B cell (primary cell): ENCODE data around the gene TENT5C. TPM values are rescaled to one million over a fixed set of nuclear protein-coding genes. Genes with fewer than 3 reads are reported as not detected.

Experiments
- ATAC-seq: fragments of 200-7000 bp; cut with Tn5 transposase; one replicate; pipeline ENCODE4 v1.10.0; 2021; ENCODE audit warnings: low read depth, mild to moderate bottlenecking, moderate number of reproducible peaks, moderate library complexity
- CTCF ChIA-PET: fragments of 350-600 bp; sonication (Branson Sonifier 250); formaldehyde crosslinking; loops from one replicate; lab custom pipeline; 2021; ENCODE audit warnings: antibody characterized with exemption, inconsistent platforms; lab: Charles Lee
- POLR2A ChIA-PET: fragments of 350-600 bp; sonication (Branson Sonifier 250); formaldehyde crosslinking; loops from one replicate; lab custom pipeline; 2021; ENCODE audit warnings: antibody characterized with exemption; lab: Charles Lee
- DNase-seq: peaks from one replicate; pipeline ENCODE4 v3.0.0; 2013
- H2AFZ ChIP-seq: 2 replicates; pipeline ENCODE4 v1.6.1; 2012; ENCODE audit warnings: mild to moderate bottlenecking, low read depth, low read length; ENCODE audit not compliant: insufficient read depth, poor library complexity, severe bottlenecking
- H3K27ac ChIP-seq, 2 donors: 1 replicate in 1 of 2; 2 replicates in 1 of 2; pipeline ENCODE4 v1.5.1; 2012 to 2013; ENCODE audit warnings: low read length in 2 of 2, mild to moderate bottlenecking in 2 of 2, moderate library complexity in 1 of 2
- H3K27me3 ChIP-seq, 4 experiments: fragments of 200-600 bp in 1 of 4; sonication (generic) in 1 of 4; replicated peaks in 1 of 4; 1 replicate in 2 of 4; 2 replicates in 2 of 4; pipeline versions ENCODE4 v1.6.1 to v1.7.0; 2013 to 2016; ENCODE audit warnings: low read length in 3 of 4, mild to moderate bottlenecking in 2 of 4, mixed read lengths in 1 of 4, moderate library complexity in 1 of 4; ENCODE audit not compliant: insufficient read depth in 4 of 4, control insufficient read depth in 3 of 4; ENCODE audit errors: control extremely low read depth in 1 of 4
- H3K36me3 ChIP-seq, 2 experiments: replicated peaks in 1 of 2; 1 replicate in 1 of 2; 2 replicates in 1 of 2; pipeline versions ENCODE4 v1.6.1 to v1.7.1; 2013; ENCODE audit warnings: low read length in 1 of 2; ENCODE audit not compliant: insufficient read depth in 2 of 2, control insufficient read depth in 1 of 2; ENCODE audit errors: control extremely low read depth in 1 of 2, extremely low read depth in 1 of 2
- H3K4me1 ChIP-seq, 2 donors: fragments of 200-600 bp in 1 of 2; sonication (generic) in 1 of 2; 1 replicate in 1 of 2; 2 replicates in 1 of 2; pipeline versions ENCODE4 v1.5.1 to v1.6.1; 2013 to 2017; ENCODE audit warnings: low read length in 2 of 2; ENCODE audit not compliant: control insufficient read depth in 2 of 2, insufficient read depth in 2 of 2
- H3K4me2 ChIP-seq: replicated peaks from 2 replicates; pipeline ENCODE3; 2012; ENCODE audit warnings: mild to moderate bottlenecking, low read depth, low read length; ENCODE audit not compliant: poor library complexity, severe bottlenecking
- H3K4me3 ChIP-seq, 5 experiments: fragments of 200-600 bp in 1 of 5; sonication (generic) in 1 of 5; 1 replicate in 3 of 5; 2 replicates in 2 of 5; pipeline versions ENCODE4 v1.5.1 to v1.7.0; 2011 to 2016; ENCODE audit warnings: low read length in 4 of 5, mild to moderate bottlenecking in 4 of 5, low read depth in 2 of 5, control low read depth in 1 of 5, moderate library complexity in 1 of 5; ENCODE audit not compliant: insufficient read depth in 1 of 5; ENCODE audit errors: control extremely low read depth in 1 of 5, extremely low read depth in 1 of 5
- H3K79me2 ChIP-seq: fragments of 200-600 bp; sonication (generic); one replicate; pipeline ENCODE4 v1.6.0; 2016; ENCODE audit warnings: low read length; ENCODE audit not compliant: control insufficient read depth, insufficient read depth
- H3K9ac ChIP-seq: fragments of 200-600 bp; sonication (generic); 2 replicates; pipeline ENCODE4 v1.6.1; 2017; ENCODE audit warnings: mild to moderate bottlenecking, low read length, moderate library complexity
- H3K9me3 ChIP-seq, 3 donors: one replicate each; pipeline versions ENCODE4 v1.6.1 to v1.7.1; 2013; ENCODE audit warnings: low read length in 2 of 3; ENCODE audit not compliant: control insufficient read depth in 2 of 3, insufficient read depth in 1 of 3; ENCODE audit errors: control extremely low read depth in 1 of 3
- H4K20me1 ChIP-seq: 2 replicates; pipeline ENCODE4 v1.6.0; 2012; ENCODE audit warnings: mild to moderate bottlenecking, low read length; ENCODE audit not compliant: insufficient read depth, control insufficient read depth, poor library complexity, severe bottlenecking
- H3K27ac Mint-ChIP-seq: one replicate; pipeline ENCODE4 v1.8.0; 2021; ENCODE audit warnings: mixed read lengths
- H3K27me3 Mint-ChIP-seq: one replicate; pipeline ENCODE4 v1.8.0; 2021; ENCODE audit warnings: mixed read lengths
- H3K4me1 Mint-ChIP-seq: one replicate; pipeline ENCODE4 v1.8.0; 2021; ENCODE audit warnings: mixed read lengths
- H3K4me3 Mint-ChIP-seq: one replicate; pipeline ENCODE4 v1.8.0; 2021; ENCODE audit warnings: mixed read lengths
- H3K9me3 Mint-ChIP-seq: one replicate; pipeline ENCODE4 v1.8.0; 2022; ENCODE audit warnings: mixed read lengths; ENCODE audit not compliant: insufficient read depth
- EZH2 ChIP-seq: IDR thresholded peaks from 2 replicates; pipeline ENCODE4 v1.6.1; 2012; ENCODE audit warnings: borderline replicate concordance, low read depth, mild to moderate bottlenecking, moderate library complexity, low read length; ENCODE audit not compliant: insufficient read depth, poor library complexity, severe bottlenecking
- WGBS: methylation state at CpG from one replicate; pipeline ENCODE4 v1.1.5; 2013; ENCODE audit warnings: missing lambda C conversion rate; ENCODE audit not compliant: insufficient coverage; 5-methylcytosine and 5-hydroxymethylcytosine counted together
- intact Hi-C: fragments of 100-400 bp; cut with micrococcal nuclease; formaldehyde crosslinking; loops from one replicate; pipeline ENCODE4 v1.10.0; 2022
- polyA plus RNA-seq: library from polyadenylated mRNA; depleted of rRNA; stranded (reverse); fragments of >200 nt; gene quantifications from 2 replicates; pipeline ENCODE4 v1.2.3, GENCODE V29; 2012
- total RNA-seq, 2 donors: library from RNA; stranded (reverse); fragments of 120-200 nt in 1 of 2; gene quantifications; 1 replicate in 1 of 2; 2 replicates in 1 of 2; pipeline versions ENCODE4 v1.2.3 to v1.2.4, GENCODE V29; 2013 to 2022
- TF ChIP-seq, protein P1 (sequence below): fragments of 200-600 bp; IDR thresholded peaks from one replicate; pipeline ENCODE4 v1.8.0; 2022; ENCODE audit warnings: antibody characterized with exemption, mild to moderate bottlenecking

The TENT5C gene
- total and polyA plus RNA-seq, 2 donors (not counting 1 experiment from before 2014, with no cell fraction given), result 65.4 to 112 TPM

DNA sequence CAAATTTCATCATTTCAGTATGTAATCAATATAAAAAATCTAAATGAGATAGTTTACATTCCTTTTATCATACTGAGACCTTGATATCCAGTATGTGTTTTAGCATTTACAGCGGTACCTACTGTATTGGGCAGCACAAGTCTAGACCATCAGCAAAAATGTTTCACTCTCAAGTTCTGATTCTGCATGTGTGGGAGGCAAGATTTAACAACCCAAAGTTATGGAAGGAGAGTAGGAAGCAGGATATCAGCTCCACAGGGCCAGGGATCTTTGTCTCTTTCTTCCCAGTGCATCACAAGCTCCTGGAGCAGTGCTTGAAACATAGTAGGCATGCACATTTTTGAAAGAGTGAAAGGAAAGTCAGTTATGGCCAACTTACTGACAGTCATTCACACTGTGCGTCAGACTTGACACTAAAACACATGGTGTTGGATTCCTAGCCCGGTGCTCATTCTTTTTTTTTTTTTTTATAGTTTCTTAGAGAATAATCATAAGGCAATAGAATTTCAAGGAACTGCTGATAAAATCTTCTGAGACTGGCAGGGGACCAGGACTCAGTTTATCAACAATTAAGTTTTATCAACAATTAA, 6.1 kb downstream of the TENT5C start:
- POLR2A ChIA-PET, result interaction anchor here (1.2 to 2.2 kb wide), 2 partner anchors 44 to 63 kb away, joined by 3 to 6 read pairs; no protein-coding TSS in a partner anchor
- Mint-ChIP-seq H3K27ac (peak overlapping the region; percentile 54), H3K9me3 (no peaks in the 10 kb centered on the region), H3K27me3 (no peaks in the 10 kb centered on the region), H3K4me3 (peak overlapping the region; percentile 84), H3K4me1 (peaks cover 92% of the 10 kb centered on the region)
- CTCF ChIA-PET, result interaction anchor here (0.6 to 10.1 kb wide), 16 partner anchors 11 to 148 kb away, joined by 3 to 64 read pairs (median 4); no protein-coding TSS in a partner anchor
- Histone ChIP-seq H3K4me1 (peaks cover 89 to 100% of the 10 kb centered on the region in 2 donors), H3K4me2 (peak overlapping the region; percentile 59), H3K9me3 (no peaks in the 10 kb centered on the region), H3K4me3 (no peak overlapping the region), H3K27me3 (no peaks in the 10 kb centered on the region), H2AFZ (no peak overlapping the region), H3K36me3 (peaks cover 0 to 55% of the 10 kb centered on the region in 2 experiments), H3K9ac (peak overlapping the region; percentile 17), H3K79me2 (peaks cover 98% of the 10 kb centered on the region), H3K27ac (peak overlapping the region; percentile 20 to 27), H4K20me1 (peaks cover 92% of the 10 kb centered on the region)
- no CpG with 5 or more reads among the region's 3 CpGs for WGBS
- no peak for ATAC-seq
- TF ChIP-seq EZH2, result no peak
- TF ChIP-seq, protein P1, sequence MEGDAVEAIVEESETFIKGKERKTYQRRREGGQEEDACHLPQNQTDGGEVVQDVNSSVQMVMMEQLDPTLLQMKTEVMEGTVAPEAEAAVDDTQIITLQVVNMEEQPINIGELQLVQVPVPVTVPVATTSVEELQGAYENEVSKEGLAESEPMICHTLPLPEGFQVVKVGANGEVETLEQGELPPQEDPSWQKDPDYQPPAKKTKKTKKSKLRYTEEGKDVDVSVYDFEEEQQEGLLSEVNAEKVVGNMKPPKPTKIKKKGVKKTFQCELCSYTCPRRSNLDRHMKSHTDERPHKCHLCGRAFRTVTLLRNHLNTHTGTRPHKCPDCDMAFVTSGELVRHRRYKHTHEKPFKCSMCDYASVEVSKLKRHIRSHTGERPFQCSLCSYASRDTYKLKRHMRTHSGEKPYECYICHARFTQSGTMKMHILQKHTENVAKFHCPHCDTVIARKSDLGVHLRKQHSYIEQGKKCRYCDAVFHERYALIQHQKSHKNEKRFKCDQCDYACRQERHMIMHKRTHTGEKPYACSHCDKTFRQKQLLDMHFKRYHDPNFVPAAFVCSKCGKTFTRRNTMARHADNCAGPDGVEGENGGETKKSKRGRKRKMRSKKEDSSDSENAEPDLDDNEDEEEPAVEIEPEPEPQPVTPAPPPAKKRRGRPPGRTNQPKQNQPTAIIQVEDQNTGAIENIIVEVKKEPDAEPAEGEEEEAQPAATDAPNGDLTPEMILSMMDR, result no peak
- intact Hi-C loops, result no loop called here
- DNase-seq, result no peak
